HT-29 (cell line): Measurements from ENCODE around the gene SIPA1L3. TPM values are rescaled to one million over a fixed set of nuclear protein-coding genes. Genes with fewer than 3 reads are reported as not detected.
A peak's percentile ranks its signal among the peaks of the same experiment; 100 is the strongest.

ENCODE experiments used
- DNase-seq: peaks from one replicate; pipeline ENCODE4 v3.0.0-alpha.2; 2015; ENCODE audit warnings: low spot score
- total RNA-seq: library from RNA; depleted of rRNA; stranded (reverse); fragments of >200 nt; shearing (Covaris generic); gene quantifications from 2 replicates; pipeline ENCODE4 v1.2.3, GENCODE V29; 2014

The SIPA1L3 gene
- total RNA-seq, 1 experiment from 2014 or later = 98.5 TPM

GRCh38 chr19:38036707-38037611, 130.0 kb downstream of the SIPA1L3 start:
- no peak for DNase-seq

- no peak for DNase-seq
These were observed 133.0 kb downstream of the SIPA1L3 start for GRCh38 chr19:38039966-38040365.

DNA sequence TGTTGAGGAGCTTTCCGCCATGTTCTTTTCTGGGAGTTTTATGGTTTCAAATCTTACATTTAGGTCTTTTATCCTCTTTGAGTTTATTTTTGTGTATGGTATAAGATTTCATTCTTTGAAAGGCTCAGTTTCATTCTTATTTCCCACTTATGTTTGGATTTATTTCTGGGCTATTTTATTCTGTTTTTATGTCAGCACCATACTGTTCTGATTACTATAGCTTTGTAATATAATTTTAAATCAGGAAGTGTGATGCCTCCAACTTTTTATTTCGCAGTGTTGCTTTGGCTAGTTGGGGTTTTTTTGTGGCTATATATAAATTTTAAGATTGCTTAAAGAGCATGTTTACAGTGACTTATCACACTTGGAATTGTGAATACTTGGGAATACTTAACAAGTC, 135.1 kb downstream of the SIPA1L3 start:
- no peak for DNase-seq

DNA sequence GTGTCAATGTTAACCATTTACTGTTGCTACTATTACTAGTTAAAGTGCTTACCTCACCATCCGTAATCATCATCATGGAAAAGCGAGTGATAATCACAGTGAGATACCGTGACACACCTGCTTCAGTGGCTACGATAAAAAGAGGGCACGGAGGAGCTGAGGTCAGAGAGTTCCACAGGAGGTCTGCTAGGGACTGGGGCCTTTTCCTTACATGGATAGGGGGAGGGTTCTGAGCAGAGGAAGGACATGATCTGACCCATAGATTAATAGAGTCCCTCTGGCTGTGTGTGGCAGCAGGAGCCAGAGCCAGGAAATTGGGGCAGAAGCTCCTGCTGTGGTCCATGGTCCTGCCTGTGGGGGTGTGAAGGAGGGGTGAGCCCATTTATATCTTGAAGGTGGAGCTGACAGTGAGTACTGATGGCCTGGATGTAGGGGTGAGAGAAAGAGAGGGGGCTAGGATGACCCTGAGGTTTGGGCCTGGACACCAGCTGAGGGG, 136.7 kb downstream of the SIPA1L3 start:
- DNase-seq = no peak

DNA sequence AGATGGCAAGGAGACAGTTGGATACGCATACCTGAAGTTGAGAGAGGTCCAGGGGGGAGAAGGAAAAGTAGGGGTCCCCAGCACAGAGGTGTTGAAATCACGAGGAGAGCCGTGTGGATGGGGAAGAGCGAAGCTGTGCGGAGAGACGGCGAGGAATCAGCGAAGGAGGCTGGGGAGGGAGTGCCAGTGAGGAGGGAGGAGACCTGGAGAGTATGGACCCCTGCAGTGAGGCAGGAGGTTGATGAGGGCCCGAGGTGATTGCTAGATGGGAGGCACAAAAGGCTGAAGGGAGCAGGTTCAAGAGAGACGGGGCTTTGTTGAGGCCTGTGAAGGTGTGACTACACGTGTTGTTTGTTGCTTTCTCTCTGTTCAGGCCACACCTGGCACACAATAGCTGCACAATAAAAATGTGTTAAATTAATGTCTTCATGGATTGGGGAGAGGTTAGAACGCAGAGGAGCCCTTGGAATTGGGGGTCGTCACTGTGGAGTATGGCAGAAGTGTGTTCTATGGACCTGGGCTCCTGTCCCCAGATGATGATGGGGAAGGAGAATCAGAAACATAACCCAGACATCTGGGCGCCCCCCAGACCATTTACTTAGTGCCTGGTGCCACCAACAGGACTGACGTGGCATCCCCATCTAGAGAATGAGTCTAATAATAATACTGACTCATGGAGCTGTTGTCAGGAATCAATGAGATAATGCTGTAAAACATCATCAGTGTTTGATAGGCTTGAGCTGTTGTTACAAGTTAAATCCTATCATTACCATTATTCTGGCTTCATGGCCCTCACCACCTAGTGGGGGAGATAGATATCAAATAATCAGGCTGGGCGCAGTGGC, 137.5 kb downstream of the SIPA1L3 start:
- no peak for DNase-seq

GRCh38 chr19:38045554-38046253, 138.7 kb downstream of the SIPA1L3 start:
- no peak for DNase-seq

- DNase-seq = no peak
These were observed 139.4 kb downstream of the SIPA1L3 start for GRCh38 chr19:38046254-38047048.

DNA sequence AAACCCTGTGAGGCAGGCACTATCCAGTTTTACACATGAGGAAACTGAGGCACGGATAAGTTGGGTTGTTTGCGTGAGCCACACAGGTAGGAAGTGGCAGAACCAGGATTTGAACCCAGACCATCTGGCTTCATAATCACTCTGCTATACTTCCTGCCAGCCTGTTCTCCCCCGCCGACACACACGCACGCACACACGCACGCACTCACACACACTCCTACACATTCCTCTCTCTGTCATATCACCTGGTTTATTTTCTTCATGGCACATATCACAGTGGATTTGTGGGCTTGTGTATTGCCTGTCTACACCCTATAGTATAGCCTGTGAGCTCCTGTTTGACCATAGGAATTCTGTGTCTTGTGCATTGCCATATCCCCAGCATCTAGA, 140.0 kb downstream of the SIPA1L3 start:
- DNase-seq = no peak

- no peak for DNase-seq
These were observed 140.6 kb downstream of the SIPA1L3 start for GRCh38 chr19:38047641-38048040.

DNA sequence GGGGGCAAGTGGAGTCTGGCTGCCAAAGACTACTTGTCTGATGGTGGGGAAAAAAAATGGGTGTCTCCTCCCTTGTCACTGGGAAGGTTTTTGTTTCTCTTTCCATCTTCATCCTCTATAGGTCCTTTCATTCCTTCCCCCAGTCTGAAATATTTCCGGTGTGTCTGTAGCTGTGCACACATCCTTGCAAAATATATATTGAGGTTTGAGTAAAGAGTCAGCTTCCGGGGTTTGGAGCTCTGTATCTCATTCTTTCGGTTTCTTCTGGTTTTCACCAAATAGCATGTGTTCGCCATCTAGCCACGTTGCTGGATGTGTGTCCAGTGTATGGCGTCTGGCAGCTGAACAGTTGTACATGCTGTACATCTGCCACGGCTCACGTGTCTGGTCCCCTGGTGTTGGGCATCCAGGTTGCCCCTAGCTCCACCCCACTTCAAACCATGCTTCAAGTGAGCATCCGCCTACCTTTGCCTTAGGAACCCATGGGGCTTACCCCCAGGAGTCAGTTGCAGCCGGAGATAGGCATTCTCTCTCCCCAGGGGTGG, 142.2 kb downstream of the SIPA1L3 start:
- no peak for DNase-seq

DNA sequence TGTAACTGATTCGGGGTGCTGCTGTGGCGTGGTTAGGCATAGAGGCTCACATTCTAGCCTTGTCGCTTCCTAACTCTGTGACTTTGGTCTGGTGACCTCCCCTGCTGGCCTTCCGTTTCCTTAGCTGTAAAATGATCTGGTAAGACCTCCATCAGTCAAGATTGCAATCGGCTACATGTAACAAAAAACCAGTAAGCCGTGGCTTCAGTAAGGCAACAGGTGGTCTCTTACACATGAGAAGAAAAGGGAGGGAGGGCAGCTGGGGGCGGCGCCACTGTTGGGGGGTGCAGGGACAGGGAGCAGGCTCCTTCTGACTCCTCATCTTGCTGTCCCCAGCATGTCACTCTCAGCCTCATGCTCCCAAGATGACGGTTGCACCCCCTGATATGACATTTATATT, 148.0 kb downstream of the SIPA1L3 start:
- no peak for DNase-seq

DNA sequence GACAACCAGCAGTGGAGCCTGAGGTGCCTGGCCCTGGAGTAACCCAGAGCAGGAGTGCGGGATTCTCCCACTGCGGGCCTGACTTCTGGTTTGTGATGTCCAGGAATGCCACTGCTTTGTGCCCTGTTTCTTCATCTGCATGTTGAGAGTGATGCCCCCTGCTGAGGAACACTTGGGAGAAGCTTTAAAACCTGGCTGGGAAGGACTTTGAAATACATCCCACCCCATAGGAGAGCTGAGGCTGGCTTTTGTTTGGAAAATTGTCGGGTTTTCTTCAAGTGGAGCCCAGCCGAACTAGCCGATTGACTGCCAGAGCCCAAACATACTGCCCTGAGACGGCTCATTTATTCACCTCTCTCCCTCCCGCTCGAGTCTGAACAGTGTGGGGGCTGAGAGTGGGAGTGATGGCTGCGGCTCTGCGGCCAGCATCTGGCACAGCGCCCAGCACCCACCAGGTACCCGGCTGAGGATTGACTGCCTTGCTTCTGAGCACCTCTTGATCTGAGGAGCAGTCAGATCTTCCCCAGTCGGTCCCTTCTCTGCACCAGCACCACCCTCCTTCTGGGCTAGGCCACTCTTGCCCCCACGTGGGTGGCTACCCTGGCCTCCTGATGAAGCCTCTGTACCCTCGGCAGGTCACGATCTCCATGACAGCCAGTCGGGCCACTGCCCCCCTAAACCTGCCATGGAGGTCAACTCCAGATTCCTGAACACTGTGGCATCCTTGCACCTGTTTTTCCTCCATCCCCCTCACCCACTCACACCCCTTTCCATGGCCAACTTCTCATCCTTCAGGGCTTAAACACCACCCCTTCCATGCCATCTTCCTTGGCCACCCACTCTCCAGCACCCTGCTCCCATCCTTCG, 148.9 kb downstream of the SIPA1L3 start:
- DNase-seq = no peak

- no peak for DNase-seq
These were observed 149.6 kb downstream of the SIPA1L3 start for GRCh38 chr19:38056646-38057045.

DNA sequence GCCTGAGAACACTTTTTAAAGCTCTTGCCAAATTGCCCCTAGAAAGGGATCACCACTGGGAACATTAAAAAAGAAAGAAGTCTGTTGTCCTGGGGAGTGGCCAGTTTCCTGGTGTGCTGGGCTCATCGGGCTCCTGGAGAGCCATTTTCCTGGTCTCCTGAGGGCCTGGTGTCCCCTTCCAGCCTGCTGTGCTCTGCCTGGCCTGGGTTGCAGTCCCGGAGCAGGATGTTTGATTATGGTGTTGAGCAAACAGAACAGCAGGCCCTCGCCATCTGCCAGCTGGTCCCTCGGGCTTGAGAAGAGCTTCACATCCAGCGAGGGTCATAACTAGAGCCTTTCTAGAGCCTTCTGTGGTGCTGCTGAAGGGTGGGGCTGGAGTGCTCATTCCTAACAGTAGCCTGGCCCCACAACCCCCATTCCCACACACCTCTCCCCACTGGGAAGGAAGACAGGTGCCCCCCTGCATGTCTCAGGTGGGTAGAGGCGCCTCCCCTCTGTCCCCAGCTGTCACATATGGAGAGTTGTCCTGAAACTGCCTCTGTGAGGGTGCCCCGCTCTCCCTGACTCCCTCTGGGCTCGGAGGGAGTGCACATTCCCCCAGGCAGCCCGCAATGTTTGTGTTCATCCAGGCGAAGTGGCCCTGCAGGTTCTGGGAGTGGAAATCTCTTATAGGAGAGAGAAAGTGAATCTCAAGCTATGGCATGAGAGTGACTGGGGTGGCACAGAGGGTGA, 151.1 kb downstream of the SIPA1L3 start:
- peak; percentile 81 for DNase-seq

GRCh38 chr19:38059897-38060296, 152.9 kb downstream of the SIPA1L3 start:
- no peak for DNase-seq

DNA sequence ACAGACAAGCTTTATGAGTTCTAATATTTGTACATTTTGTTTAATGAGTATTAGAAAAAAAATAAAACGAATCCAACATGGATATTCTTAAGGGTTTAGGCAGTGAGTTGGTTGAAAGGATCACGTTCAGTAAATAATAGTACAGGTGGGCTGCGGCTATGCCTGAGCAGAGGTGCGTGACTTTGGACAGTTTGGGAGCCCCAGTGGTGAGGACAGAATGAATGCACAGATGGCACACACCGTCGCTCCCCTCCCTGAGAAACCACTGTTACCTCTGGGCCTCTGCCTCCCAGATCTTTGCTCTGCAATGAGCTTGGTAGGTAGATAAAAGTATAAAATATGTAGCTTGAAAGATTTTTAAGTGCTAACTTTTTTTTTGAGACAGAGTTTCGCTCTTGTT, 153.3 kb downstream of the SIPA1L3 start:
- no peak for DNase-seq

DNA sequence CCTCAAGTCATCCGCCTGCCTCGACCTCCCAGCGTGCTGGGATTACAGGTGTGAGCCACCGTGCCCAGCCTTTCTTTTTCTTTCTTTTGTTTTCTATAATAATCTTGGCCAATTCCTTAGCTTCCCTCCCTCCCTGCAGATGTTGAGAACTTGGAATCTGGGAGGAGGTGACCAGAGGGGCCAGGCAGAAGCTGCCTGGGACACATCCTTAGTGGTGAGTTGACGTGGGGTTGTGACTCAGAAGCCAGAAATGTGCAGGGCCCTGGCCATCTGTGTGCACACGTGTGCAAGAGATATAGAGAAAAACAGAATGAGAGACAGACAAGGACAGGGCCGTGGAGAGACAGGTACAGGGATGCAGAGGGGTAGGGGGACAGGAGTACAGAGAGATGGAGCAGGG, 154.3 kb downstream of the SIPA1L3 start:
- DNase-seq = no peak

- DNase-seq = no peak
These were observed 156.2 kb downstream of the SIPA1L3 start for GRCh38 chr19:38062959-38063761.
